ENCODE measurements around the gene REEP1.

The REEP1 gene

GRCh38 chr2:86186431-86186830 lies 151.0 kb downstream of the REEP1 start:
- H3K4me3 ChIP-seq (ENCODE audit: low read depth, low read length) = no peak overlapping the region
- no peak for TF ChIP-seq CTCF (IDR thresholded peaks at IDR 0.05; ENCODE audit: insufficient read depth, low read depth, low read length, missing control alignments)
- no peak for DNase-seq (ENCODE audit: low read depth)

- TF ChIP-seq CTCF (IDR thresholded peaks at IDR 0.05; ENCODE audit: insufficient read depth, low read depth, low read length, missing control alignments) = no peak
- H3K4me3 ChIP-seq (ENCODE audit: low read depth, low read length) = peak overlapping the region; percentile 14; the same call in 1 of the 2 replicates
- DNase-seq (ENCODE audit: low read depth) = no peak
Measured at GRCh38 chr2:86185517-86186212, 151.8 kb downstream of the REEP1 start.

GRCh38 chr2:86176597-86176996 lies 160.8 kb downstream of the REEP1 start:
- no peak for DNase-seq (ENCODE audit: low read depth)
- TF ChIP-seq CTCF (IDR thresholded peaks at IDR 0.05; ENCODE audit: insufficient read depth, low read depth, low read length, missing control alignments) = no peak
- H3K4me3 ChIP-seq (ENCODE audit: low read depth, low read length) = no peak overlapping the region

- DNase-seq (ENCODE audit: low read depth) = no peak
- no peak overlapping the region for H3K4me3 ChIP-seq (ENCODE audit: low read depth, low read length)
- no peak for TF ChIP-seq CTCF (IDR thresholded peaks at IDR 0.05; ENCODE audit: insufficient read depth, low read depth, low read length, missing control alignments)
Measured at GRCh38 chr2:86175828-86176227, 161.6 kb downstream of the REEP1 start.

GRCh38 chr2:86174445-86174844 lies 163.0 kb downstream of the REEP1 start:
- TF ChIP-seq CTCF (IDR thresholded peaks at IDR 0.05; ENCODE audit: insufficient read depth, low read depth, low read length, missing control alignments) = no peak
- no peak for DNase-seq (ENCODE audit: low read depth)
- H3K4me3 ChIP-seq (ENCODE audit: low read depth, low read length) = no peak overlapping the region

GRCh38 chr2:86172610-86173009 lies 164.8 kb downstream of the REEP1 start:
- H3K4me3 ChIP-seq (ENCODE audit: low read depth, low read length) = no peak overlapping the region
- no peak for DNase-seq (ENCODE audit: low read depth)
- no peak for TF ChIP-seq CTCF (IDR thresholded peaks at IDR 0.05; ENCODE audit: insufficient read depth, low read depth, low read length, missing control alignments)

GRCh38 chr2:86171295-86171694 lies 166.1 kb downstream of the REEP1 start:
- no peak for TF ChIP-seq CTCF (IDR thresholded peaks at IDR 0.05; ENCODE audit: insufficient read depth, low read depth, low read length, missing control alignments)

More at GRCh38 chr2:86171295-86171694, 166.1 kb downstream of the REEP1 start:
- no peak overlapping the region for H3K4me3 ChIP-seq (ENCODE audit: low read depth, low read length)
- no peak for DNase-seq (ENCODE audit: low read depth)

Data from GM12865 (cell line).